K562 (cell line): Measurements from ENCODE around the gene MYO15A. TPM values are rescaled to one million over a fixed set of nuclear protein-coding genes. Genes with fewer than 3 reads are reported as not detected.

ENCODE experiments used
- ATAC-seq: fragments of 200-7000 bp; cut with Tn5 transposase; 3 replicates; pipeline ENCODE4 v1.9.1; 2020; ENCODE audit warnings: moderate library complexity
- BruUV-seq: library from RNA; stranded (reverse); fragments of 400-500 nt; replicated peaks from 2 replicates; lab custom pipeline; 2021; lab: Mats Ljungman, UMichigan
- CTCF ChIA-PET: fragments of 300-600 bp; formaldehyde crosslinking; extraction: SDS; loops from one replicate; lab custom pipeline; 2021; ENCODE audit warnings: low intra/inter-chr PET ratio; lab: Yijun Ruan, JAX
- POLR2A ChIA-PET: fragments of 300-600, 350-650 bp; sonication (Branson Sonifier 250); formaldehyde crosslinking; extraction: SDS; loops from one replicate; lab custom pipeline; 2021; ENCODE audit warnings: antibody characterized with exemption, inconsistent platforms; lab: Yijun Ruan, JAX
- DNase-seq, 4 experiments: peaks; one replicate each; pipeline versions ENCODE4 v3.0.0 to v3.0.0-alpha.2; 2011 to 2018; ENCODE audit warnings: low spot score in 3 of 4, mixed read lengths in 3 of 4; ENCODE audit errors: extremely low read depth in 1 of 4
- FAIRE-seq: peaks from 2 replicates; lab custom pipeline; 2011; peaks lifted over from hg19 to GRCh38; lab: Jason Lieb, UNC
- H2AFZ ChIP-seq: 2 replicates; pipeline ENCODE4 v1.6.0; 2011; ENCODE audit warnings: low read depth, low read length, control low read depth, inconsistent platforms
- H3K27ac ChIP-seq: fragments of 200-600 bp; 3 replicates; pipeline ENCODE4 v1.8.0; 2011; ENCODE audit warnings: low read depth, mild to moderate bottlenecking, control low read depth, inconsistent platforms, low read length, moderate library complexity, mixed read lengths; ENCODE audit errors: extremely low read depth
- H3K27me3 ChIP-seq, 2 experiments: fragments of 300-600 bp in 1 of 2; 2 replicates in 1 of 2; 3 replicates in 1 of 2; pipeline versions ENCODE4 v1.6.0 to v1.8.0; 2011; ENCODE audit warnings: inconsistent platforms in 2 of 2, low read length in 2 of 2, mild to moderate bottlenecking in 1 of 2, mixed read lengths in 1 of 2, moderate library complexity in 1 of 2; ENCODE audit not compliant: control insufficient read depth in 2 of 2, insufficient read depth in 2 of 2
- H3K36me3 ChIP-seq: fragments of 300-600 bp; 3 replicates; pipeline ENCODE4 v1.8.0; 2011; ENCODE audit warnings: mild to moderate bottlenecking, low read length, inconsistent platforms; ENCODE audit not compliant: control insufficient read depth, insufficient read depth
- H3K4me1 ChIP-seq, 2 experiments: fragments of 200-600 bp in 1 of 2; replicated peaks in 1 of 2; 2 replicates in 1 of 2; 3 replicates in 1 of 2; pipeline versions ENCODE4 v1.5.1 to v1.8.0; 2011; ENCODE audit warnings: inconsistent platforms in 2 of 2, low read length in 2 of 2, mild to moderate bottlenecking in 1 of 2, mixed read lengths in 1 of 2, moderate library complexity in 1 of 2; ENCODE audit not compliant: control insufficient read depth in 2 of 2, insufficient read depth in 2 of 2
- H3K4me2 ChIP-seq: 2 replicates; pipeline ENCODE4 v1.6.1; 2011; ENCODE audit warnings: low read length, control low read depth, inconsistent platforms, mixed read lengths; ENCODE audit not compliant: insufficient read depth
- H3K4me3 ChIP-seq: fragments of 200-600 bp; sonication (generic), shearing (Covaris generic); 2 replicates; pipeline ENCODE4 v1.5.1; 2016; ENCODE audit warnings: control low read depth, inconsistent platforms
- H3K79me2 ChIP-seq: fragments of 200-600 bp; 3 replicates; pipeline ENCODE4 v1.8.0; 2011; ENCODE audit warnings: low read length, inconsistent platforms; ENCODE audit not compliant: control insufficient read depth, insufficient read depth
- H3K9ac ChIP-seq, 2 experiments: 2 replicates each; pipeline versions ENCODE4 v1.6.0 to v1.6.1; 2011; ENCODE audit warnings: low read depth in 2 of 2, low read length in 2 of 2, control low read depth in 1 of 2, inconsistent platforms in 1 of 2, mild to moderate bottlenecking in 1 of 2, mixed read lengths in 1 of 2; ENCODE audit not compliant: insufficient read depth in 1 of 2
- H3K9me1 ChIP-seq: one replicate; pipeline ENCODE4 v1.6.0; 2011; ENCODE audit warnings: inconsistent platforms, mild to moderate bottlenecking, low read length, moderate library complexity; ENCODE audit not compliant: control insufficient read depth, insufficient read depth
- H3K9me3 ChIP-seq: replicated peaks from 2 replicates; pipeline ENCODE4 v1.5.1; 2011; ENCODE audit warnings: low read depth, low read length, inconsistent platforms; ENCODE audit not compliant: control insufficient read depth, insufficient read depth
- H4K20me1 ChIP-seq: replicated peaks from 2 replicates; pipeline ENCODE4 v1.6.1; 2011; ENCODE audit warnings: low read length, inconsistent platforms, mixed read lengths; ENCODE audit not compliant: control insufficient read depth, insufficient read depth
- BHLHE40 ChIP-seq: IDR thresholded peaks from 2 replicates; pipeline ENCODE4 v1.6.1; 2011; ENCODE audit warnings: low read length, improper control_type of control experiment
- CTCF ChIP-seq, 3 experiments: IDR thresholded peaks in 2 of 3; conservative IDR thresholded peaks in 1 of 3; 2 replicates each; pipeline ENCODE4 v1.5.1; 2011 to 2012; ENCODE audit warnings: low read length in 3 of 3, mild to moderate bottlenecking in 3 of 3, control low read depth in 2 of 3, improper control_type of control experiment in 1 of 3, inconsistent platforms in 1 of 3, low read depth in 1 of 3, mixed read lengths in 1 of 3, moderate library complexity in 1 of 3; ENCODE audit not compliant: insufficient read depth in 2 of 3
- GABPB1 ChIP-seq: sonication (generic); formaldehyde crosslinking; IDR thresholded peaks from 2 replicates; pipeline ENCODE4 v1.8.0; 2022; ENCODE audit warnings: mild to moderate bottlenecking, missing genetic modification reagents
- NCOR1 ChIP-seq: fragments of 450-650 bp; IDR thresholded peaks from 2 replicates; pipeline ENCODE4 v1.6.1; 2016; ENCODE audit warnings: mild to moderate bottlenecking, moderate library complexity
- NFIC ChIP-seq: fragments of 450-650 bp; IDR thresholded peaks from 2 replicates; pipeline ENCODE4 v1.6.1; 2017; ENCODE audit warnings: mild to moderate bottlenecking, inconsistent platforms
- NFIX ChIP-seq: fragments of 250-450 bp; sonication (Bioruptor Pico); IDR thresholded peaks from 2 replicates; pipeline ENCODE4 v1.4.0; 2020; ENCODE audit warnings: low read depth, mild to moderate bottlenecking, moderate library complexity
- NR2F6 ChIP-seq: fragments of 450-650 bp; formaldehyde crosslinking; IDR thresholded peaks from 2 replicates; pipeline ENCODE4 v1.4.0; 2020; ENCODE audit warnings: mild to moderate bottlenecking
- RB1 ChIP-seq: fragments of 450-650 bp; IDR thresholded peaks from 2 replicates; pipeline ENCODE4 v1.6.1; 2017; ENCODE audit warnings: low read depth, mild to moderate bottlenecking
- STAT5A ChIP-seq: IDR thresholded peaks from 2 replicates; pipeline ENCODE4 v1.6.1; 2012; ENCODE audit warnings: low read length, inconsistent platforms, borderline replicate concordance
- YY1 ChIP-seq, 3 experiments: IDR thresholded peaks; 2 replicates each; pipeline ENCODE4 v1.6.1; 2011; ENCODE audit warnings: low read length in 2 of 3, mild to moderate bottlenecking in 2 of 3, moderate library complexity in 2 of 3, borderline replicate concordance in 1 of 3, control low read depth in 1 of 3, low read depth in 1 of 3; ENCODE audit not compliant: insufficient read depth in 3 of 3, insufficient replicate concordance in 2 of 3, control insufficient read depth in 1 of 3, insufficient read length in 1 of 3; ENCODE audit errors: extremely low read depth in 1 of 3
- ZNF316 ChIP-seq: fragments of 450-650 bp; IDR thresholded peaks from 2 replicates; pipeline ENCODE4 v1.6.1; 2016
- WGBS: fragments of 100-300 bp; shearing (Covaris generic); methylation state at CpG from one replicate; pipeline ENCODE4 v1.1.6; 2016; ENCODE audit warnings: low coverage, mixed read lengths; ENCODE audit not compliant: insufficient coverage; ENCODE audit errors: missing lambda C conversion rate; 5-methylcytosine and 5-hydroxymethylcytosine counted together
- in situ Hi-C: fragments of 300-500 bp; cut with MboI; formaldehyde crosslinking; loops from 4 replicates; pipeline ENCODE4 v1.15.0; 2018; ENCODE audit warnings: inconsistent platforms, mixed read lengths
- intact Hi-C: fragments of 100-400 bp; cut with micrococcal nuclease; formaldehyde crosslinking; loops from 2 replicates; pipeline ENCODE4 v1.14.2; 2022
- polyA plus RNA-seq, 8 experiments: library from polyadenylated mRNA; depleted of rRNA in 4 of 8; stranded (reverse) in 5 of 8; unstranded in 3 of 8; fragments of >200 nt; fragmentation: Nextera tagmentation in 2 of 8; fragmentation: Illumina TruSeq in 1 of 8; extraction: Ambion mirVana in 2 of 8; extraction: Trizol in 1 of 8; gene quantifications; 2 replicates each; pipeline versions ENCODE4 v1.2.1 to v1.2.3, GENCODE V29; 2011 to 2014; ENCODE audit warnings: inconsistent platforms in 1 of 8, missing spikeins in 1 of 8
- total RNA-seq, 7 experiments: library from RNA; depleted of rRNA in 6 of 7; stranded (reverse); fragments of >200 nt in 6 of 7; fragmentation: Illumina TruSeq in 2 of 7; extraction: Trizol in 2 of 7; gene quantifications; 2 replicates each; pipeline versions ENCODE4 v1.2.1 to v1.2.3, GENCODE V29; 2011 to 2021; ENCODE audit warnings: low replicate concordance in 1 of 7
- TF ChIP-seq, protein P1 (sequence below), 2 experiments: fragments of 450-650 bp in 1 of 2; sonication (generic) in 1 of 2; formaldehyde crosslinking; conservative IDR thresholded peaks; 2 replicates each; pipeline versions ENCODE4 v1.4.0 to v1.8.1; 2020 to 2022; ENCODE audit warnings: mild to moderate bottlenecking in 1 of 2, missing genetic modification reagents in 1 of 2
- TF ChIP-seq, protein P2 (sequence below): fragments of 450-650 bp; conservative IDR thresholded peaks from 2 replicates; pipeline ENCODE4 v1.6.1; 2016; ENCODE audit warnings: missing genetic modification characterization, low read depth, mild to moderate bottlenecking, missing compliant biosample characterization, moderate library complexity
- TF ChIP-seq, protein P3 (sequence below): fragments of 450-650 bp; IDR thresholded peaks from 2 replicates; pipeline ENCODE4 v1.6.1; 2016
- TF ChIP-seq, protein P4 (sequence below): sonication (generic); formaldehyde crosslinking; IDR thresholded peaks from 2 replicates; pipeline ENCODE4 v1.9.0; 2022; ENCODE audit warnings: mild to moderate bottlenecking, missing genetic modification reagents

Gene MYO15A
- total and polyA plus RNA-seq, 9 of the 15 experiments (the other 6 are each of a cell fraction or from before 2014, with no cell fraction given) = 0.05 to 0.88 (median 0.14) TPM; not detected in 1

GRCh38 chr17:18093616-18094408, 14.7 kb upstream of the MYO15A start:
- Histone ChIP-seq H3K27me3 (no peaks in the 10 kb centered on the region), H3K4me3 (no peak overlapping the region), H3K4me2 (no peak overlapping the region), H3K27ac (no peak overlapping the region), H2AFZ (no peak overlapping the region), H3K79me2 (peaks cover 13% of the 10 kb centered on the region), H3K9me3 (no peaks in the 10 kb centered on the region), H3K4me1 (peaks cover 0 to 1% of the 10 kb centered on the region in 2 experiments; a peak in 3 of 5 replicates), H3K9me1 (no peaks in the 10 kb centered on the region), H3K9ac (no peak overlapping the region), H4K20me1 (no peaks in the 10 kb centered on the region), H3K36me3 (peaks cover 67% of the 10 kb centered on the region; the same call in 2 of the 3 replicates)
- in situ Hi-C loops = no loop called here
- WGBS = 66% methylated on average over 14 of the region's 15 CpGs
- POLR2A ChIA-PET = interaction anchor here (0.6 kb wide), 1 partner anchor 195 kb away, joined by 3 read pairs; no protein-coding TSS in a partner anchor
- peak in 3 of 4 experiments; percentile 37 to 66 (median 43) for DNase-seq
- intact Hi-C loops = no loop called here
- ATAC-seq = peak; percentile 90
- CTCF ChIA-PET = no interaction called here
- BruUV-seq = no TSS peak
- FAIRE-seq = peak; percentile 70
- TF ChIP-seq NFIC = peak; percentile 95
- TF ChIP-seq, protein P1, sequence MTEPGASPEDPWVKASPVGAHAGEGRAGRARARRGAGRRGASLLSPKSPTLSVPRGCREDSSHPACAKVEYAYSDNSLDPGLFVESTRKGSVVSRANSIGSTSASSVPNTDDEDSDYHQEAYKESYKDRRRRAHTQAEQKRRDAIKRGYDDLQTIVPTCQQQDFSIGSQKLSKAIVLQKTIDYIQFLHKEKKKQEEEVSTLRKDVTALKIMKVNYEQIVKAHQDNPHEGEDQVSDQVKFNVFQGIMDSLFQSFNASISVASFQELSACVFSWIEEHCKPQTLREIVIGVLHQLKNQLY (CRISPR knock-in tag; conservative IDR thresholded peaks at IDR 0.05) = no peak
- TF ChIP-seq NR2F6 (CRISPR knock-in tag) = no peak
- no peak for TF ChIP-seq STAT5A
- TF ChIP-seq ZNF316 = peak; percentile 37; the same call in 1 of the 2 replicates
- TF ChIP-seq GABPB1 = no peak
- TF ChIP-seq, protein P2, sequence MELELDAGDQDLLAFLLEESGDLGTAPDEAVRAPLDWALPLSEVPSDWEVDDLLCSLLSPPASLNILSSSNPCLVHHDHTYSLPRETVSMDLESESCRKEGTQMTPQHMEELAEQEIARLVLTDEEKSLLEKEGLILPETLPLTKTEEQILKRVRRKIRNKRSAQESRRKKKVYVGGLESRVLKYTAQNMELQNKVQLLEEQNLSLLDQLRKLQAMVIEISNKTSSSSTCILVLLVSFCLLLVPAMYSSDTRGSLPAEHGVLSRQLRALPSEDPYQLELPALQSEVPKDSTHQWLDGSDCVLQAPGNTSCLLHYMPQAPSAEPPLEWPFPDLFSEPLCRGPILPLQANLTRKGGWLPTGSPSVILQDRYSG (tag) = no peak
- TF ChIP-seq, protein P3, sequence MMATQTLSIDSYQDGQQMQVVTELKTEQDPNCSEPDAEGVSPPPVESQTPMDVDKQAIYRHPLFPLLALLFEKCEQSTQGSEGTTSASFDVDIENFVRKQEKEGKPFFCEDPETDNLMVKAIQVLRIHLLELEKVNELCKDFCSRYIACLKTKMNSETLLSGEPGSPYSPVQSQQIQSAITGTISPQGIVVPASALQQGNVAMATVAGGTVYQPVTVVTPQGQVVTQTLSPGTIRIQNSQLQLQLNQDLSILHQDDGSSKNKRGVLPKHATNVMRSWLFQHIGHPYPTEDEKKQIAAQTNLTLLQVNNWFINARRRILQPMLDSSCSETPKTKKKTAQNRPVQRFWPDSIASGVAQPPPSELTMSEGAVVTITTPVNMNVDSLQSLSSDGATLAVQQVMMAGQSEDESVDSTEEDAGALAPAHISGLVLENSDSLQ = peak; percentile 13; the same call in 1 of the 2 replicates
- TF ChIP-seq, protein P4, sequence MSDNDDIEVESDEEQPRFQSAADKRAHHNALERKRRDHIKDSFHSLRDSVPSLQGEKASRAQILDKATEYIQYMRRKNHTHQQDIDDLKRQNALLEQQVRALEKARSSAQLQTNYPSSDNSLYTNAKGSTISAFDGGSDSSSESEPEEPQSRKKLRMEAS (CRISPR knock-in tag) = peak; percentile 26; the same call in 1 of the 2 replicates
- 0 out of 2 replicates have a peak, but pooled peaks have one; percentile 11 for TF ChIP-seq RB1
- TF ChIP-seq CTCF (IDR thresholded peaks at IDR 0.05 in 2 of 3, conservative IDR thresholded peaks at IDR 0.05 in 1 of 3; ENCODE audit: insufficient read depth in 2 of 3, low read depth in 1 of 3, low read length in 3 of 3) = peak; percentile 41 to 54 (median 51)
- TF ChIP-seq NCOR1 = peak; percentile 26; the same call in 1 of the 2 replicates
- peak; percentile 8; the same call in 1 of the 2 replicates for TF ChIP-seq NFIX (CRISPR knock-in tag)
- peak; percentile 60; the same call in 1 of the 2 replicates for TF ChIP-seq BHLHE40
- TF ChIP-seq YY1 (IDR thresholded peaks at IDR 0.05; ENCODE audit: borderline replicate concordance in 1 of 3, control insufficient read depth in 1 of 3, extremely low read depth in 1 of 3, insufficient read depth in 3 of 3, insufficient read length in 1 of 3, insufficient replicate concordance in 2 of 3, low read depth in 1 of 3, low read length in 2 of 3) = peak in 1 of 3 experiments; percentile 50
